HepG2 (cell line): Measurements from ENCODE around the gene MITF. TPM values are rescaled to one million over a fixed set of nuclear protein-coding genes. Genes with fewer than 3 reads are reported as not detected.

Experiments
- ATAC-seq: fragments of 200-7000 bp; cut with Tn5 transposase; 3 replicates; pipeline ENCODE4 v1.9.1; 2020; ENCODE audit warnings: mild to moderate bottlenecking, moderate library complexity
- BruUV-seq: library from RNA; stranded (reverse); fragments of 400-500 nt; replicated peaks from 2 replicates; lab custom pipeline; 2021; lab: Mats Ljungman, UMichigan
- CTCF ChIA-PET: fragments of 300-600 bp; formaldehyde crosslinking; extraction: SDS; loops from one replicate; lab custom pipeline; 2021; ENCODE audit warnings: low total read pairs, inconsistent platforms, low intra/inter-chr PET ratio; lab: Yijun Ruan, JAX
- POLR2A ChIA-PET: fragments of 350-600 bp; sonication (Branson Sonifier 250); formaldehyde crosslinking; loops from one replicate; lab custom pipeline; 2020; ENCODE audit warnings: antibody characterized with exemption, inconsistent platforms; lab: Yijun Ruan, JAX
- DNase-seq: peaks from one replicate; pipeline ENCODE4 v3.0.0-alpha.2; 2015; ENCODE audit warnings: low spot score
- FAIRE-seq: peaks from 3 replicates; lab custom pipeline; 2011; peaks lifted over from hg19 to GRCh38; lab: Jason Lieb, UNC
- H2AFZ ChIP-seq: one replicate; pipeline ENCODE4 v1.6.1; 2011; ENCODE audit warnings: low read length, inconsistent platforms
- H3K27ac ChIP-seq: fragments of 300-600 bp; 3 replicates; pipeline ENCODE4 v1.8.0; 2011; ENCODE audit warnings: mixed run types, mild to moderate bottlenecking, mixed read lengths, low read length, inconsistent platforms; ENCODE audit not compliant: insufficient read depth; ENCODE audit errors: extremely low read length
- H3K27me3 ChIP-seq, 2 experiments: fragments of 200-600 bp in 1 of 2; 2 replicates in 1 of 2; 3 replicates in 1 of 2; pipeline versions ENCODE4 v1.6.0 to v1.8.0; 2011; ENCODE audit warnings: low read length in 2 of 2, mild to moderate bottlenecking in 2 of 2, moderate library complexity in 2 of 2, inconsistent platforms in 1 of 2; ENCODE audit not compliant: insufficient read depth in 2 of 2, control insufficient read depth in 1 of 2
- H3K36me3 ChIP-seq, 2 experiments: fragments of 200-600 bp in 1 of 2; replicated peaks in 1 of 2; 2 replicates in 1 of 2; 3 replicates in 1 of 2; pipeline versions ENCODE4 v1.5.1 to v1.8.0; 2011; ENCODE audit warnings: low read length in 2 of 2, inconsistent platforms in 1 of 2; ENCODE audit not compliant: insufficient read depth in 2 of 2, control insufficient read depth in 1 of 2
- H3K4me1 ChIP-seq: 2 replicates; pipeline ENCODE4 v1.5.1; 2012; ENCODE audit warnings: low read length, inconsistent platforms; ENCODE audit not compliant: insufficient read depth
- H3K4me2 ChIP-seq: 2 replicates; pipeline ENCODE4 v1.6.0; 2011; ENCODE audit warnings: low read depth, low read length, inconsistent platforms
- H3K4me3 ChIP-seq, 3 experiments: fragments of 200-600 bp in 1 of 3; sonication (generic), shearing (Covaris generic) in 1 of 3; replicated peaks in 1 of 3; 2 replicates each; pipeline ENCODE4 v1.5.1; 2011 to 2016; ENCODE audit warnings: low read length in 3 of 3, inconsistent platforms in 2 of 3, low read depth in 2 of 3, mild to moderate bottlenecking in 2 of 3, control low read depth in 1 of 3, mixed read lengths in 1 of 3; ENCODE audit not compliant: insufficient read depth in 1 of 3
- H3K79me2 ChIP-seq: one replicate; pipeline ENCODE4 v1.6.1; 2011; ENCODE audit warnings: low read length, inconsistent platforms; ENCODE audit not compliant: insufficient read depth
- H3K9ac ChIP-seq: 2 replicates; pipeline ENCODE4 v1.6.0; 2011; ENCODE audit warnings: mild to moderate bottlenecking, low read depth, low read length, inconsistent platforms; ENCODE audit not compliant: insufficient read depth
- H3K9me3 ChIP-seq: 2 replicates; pipeline ENCODE4 v1.5.1; 2012; ENCODE audit warnings: mild to moderate bottlenecking, low read length
- H4K20me1 ChIP-seq: 2 replicates; pipeline ENCODE4 v1.6.0; 2011; ENCODE audit warnings: inconsistent platforms, mild to moderate bottlenecking, low read length, moderate library complexity; ENCODE audit not compliant: insufficient read depth
- ASH2L ChIP-seq: fragments of 300-600, 200-600 bp; sonication (generic); IDR thresholded peaks from 2 replicates; pipeline ENCODE4 v1.7.0; 2017; ENCODE audit warnings: low read depth, mild to moderate bottlenecking, moderate library complexity, mixed read lengths, low read length; ENCODE audit not compliant: insufficient read length
- ATF7 ChIP-seq, 2 experiments: fragments of 450-650 bp in 1 of 2; sonication (generic) in 1 of 2; formaldehyde crosslinking in 1 of 2; IDR thresholded peaks; 2 replicates each; pipeline versions ENCODE4 v1.4.0 to v1.6.1; 2016 to 2020; ENCODE audit warnings: antibody characterized with exemption in 1 of 2, mild to moderate bottlenecking in 1 of 2, missing genetic modification reagents in 1 of 2
- CEBPZ ChIP-seq: IDR thresholded peaks from 2 replicates; pipeline ENCODE4 v1.6.1; 2012; ENCODE audit warnings: low read length, improper control_type of control experiment
- MAFG ChIP-seq: sonication (generic); formaldehyde crosslinking; IDR thresholded peaks from 2 replicates; pipeline ENCODE4 v1.5.1; 2020; ENCODE audit warnings: mild to moderate bottlenecking, missing genetic modification reagents
- MLX ChIP-seq: IDR thresholded peaks from 2 replicates; pipeline ENCODE4 v1.6.1; 2016
- TFE3 ChIP-seq: IDR thresholded peaks from 2 replicates; pipeline ENCODE4 v1.6.1; 2016
- WIZ ChIP-seq: sonication (generic); formaldehyde crosslinking; IDR thresholded peaks from 2 replicates; pipeline ENCODE4 v1.5.1; 2020; ENCODE audit warnings: mild to moderate bottlenecking, missing genetic modification reagents
- ZBTB2 ChIP-seq: sonication (generic); formaldehyde crosslinking; IDR thresholded peaks from 2 replicates; pipeline ENCODE4 v1.8.0; 2022; ENCODE audit warnings: low read depth, missing genetic modification reagents
- ZFP82 ChIP-seq: sonication (generic); formaldehyde crosslinking; IDR thresholded peaks from 2 replicates; pipeline ENCODE4 v1.5.1; 2020; ENCODE audit warnings: mild to moderate bottlenecking, missing genetic modification reagents, borderline replicate concordance
- ZNF800 ChIP-seq: sonication (generic); formaldehyde crosslinking; IDR thresholded peaks from 2 replicates; pipeline ENCODE4 v1.4.0; 2020; ENCODE audit warnings: missing genetic modification reagents
- ZSCAN9 ChIP-seq: IDR thresholded peaks from 2 replicates; pipeline ENCODE4 v1.6.1; 2016; ENCODE audit warnings: borderline replicate concordance
- WGBS: methylation state at CpG from one replicate; pipeline ENCODE4 v1.1.6; 2017; ENCODE audit warnings: low lambda C conversion rate; 5-methylcytosine and 5-hydroxymethylcytosine counted together
- in situ Hi-C: cut with HindIII; loops from 2 replicates; pipeline ENCODE4 v1.10.0; 2017; ENCODE audit warnings: low pct_unique_long_range_greater_than_20kb; ENCODE audit not compliant: extremely low pct_ligation_motif_present
- intact Hi-C: fragments of 100-400 bp; cut with micrococcal nuclease; formaldehyde crosslinking; loops from one replicate; pipeline ENCODE4 v1.10.0; 2022; ENCODE audit not compliant: unreplicated experiment
- polyA plus RNA-seq, 8 experiments: library from polyadenylated mRNA; depleted of rRNA in 3 of 8; stranded (reverse) in 7 of 8; unstranded in 1 of 8; fragments of >200 nt; fragmentation: Illumina TruSeq in 4 of 8; extraction: Trizol in 4 of 8; gene quantifications; 2 replicates each; pipeline versions ENCODE4 v1.2.1 to v1.2.3, GENCODE V29; 2011 to 2016; ENCODE audit warnings: low read depth in 4 of 8, missing spikeins in 1 of 8, mixed read lengths in 1 of 8; ENCODE audit not compliant: insufficient read depth in 1 of 8
- total RNA-seq, 5 experiments: library from RNA; depleted of rRNA; stranded (reverse); fragments of >200 nt; fragmentation: Illumina TruSeq; extraction: Trizol; gene quantifications; 2 replicates each; pipeline ENCODE4 v1.2.3, GENCODE V29; 2016; ENCODE audit warnings: low read depth in 1 of 5
- TF ChIP-seq, protein P1 (sequence below): sonication (generic); formaldehyde crosslinking; IDR thresholded peaks from 2 replicates; pipeline ENCODE4 v1.4.0; 2020; ENCODE audit warnings: missing genetic modification reagents

Gene MITF
- total and polyA plus RNA-seq, 2 of the 13 experiments (the other 11 are each of a cell fraction or from before 2014, with no cell fraction given): 0.12 to 0.38 TPM

DNA sequence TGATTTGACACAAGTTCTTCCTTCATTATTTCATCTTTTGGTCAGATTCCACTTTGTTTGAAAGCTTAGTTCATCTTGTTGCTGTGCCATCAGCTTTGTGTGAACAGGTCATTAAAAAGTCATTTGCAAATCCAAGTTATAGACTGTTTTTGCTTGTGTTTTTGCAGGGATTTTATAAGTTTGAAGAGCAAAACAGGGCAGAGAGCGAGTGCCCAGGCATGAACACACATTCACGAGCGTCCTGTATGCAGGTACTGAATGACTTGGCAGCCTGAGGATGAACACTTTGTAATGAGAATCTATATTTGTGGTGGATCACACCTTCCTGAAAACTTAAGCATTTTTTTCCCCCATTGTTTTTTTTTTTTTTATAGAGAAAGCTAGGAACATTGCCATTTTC is 199.7 kb downstream of the MITF start:
- FAIRE-seq (no peak), ATAC-seq (no peak)
- TF ChIP-seq, protein P1, sequence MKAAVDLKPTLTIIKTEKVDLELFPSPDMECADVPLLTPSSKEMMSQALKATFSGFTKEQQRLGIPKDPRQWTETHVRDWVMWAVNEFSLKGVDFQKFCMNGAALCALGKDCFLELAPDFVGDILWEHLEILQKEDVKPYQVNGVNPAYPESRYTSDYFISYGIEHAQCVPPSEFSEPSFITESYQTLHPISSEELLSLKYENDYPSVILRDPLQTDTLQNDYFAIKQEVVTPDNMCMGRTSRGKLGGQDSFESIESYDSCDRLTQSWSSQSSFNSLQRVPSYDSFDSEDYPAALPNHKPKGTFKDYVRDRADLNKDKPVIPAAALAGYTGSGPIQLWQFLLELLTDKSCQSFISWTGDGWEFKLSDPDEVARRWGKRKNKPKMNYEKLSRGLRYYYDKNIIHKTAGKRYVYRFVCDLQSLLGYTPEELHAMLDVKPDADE: no peak
- TF ChIP-seq TFE3 (CRISPR knock-in tag): no peak
- no peak for TF ChIP-seq ZNF800
- no peak for TF ChIP-seq ZSCAN9 (CRISPR knock-in tag)
- no peak for TF ChIP-seq MAFG
- no peak for TF ChIP-seq MLX (CRISPR knock-in tag)
- no peak for TF ChIP-seq CEBPZ
- TF ChIP-seq ZBTB2 (CRISPR knock-in tag): no peak
- TF ChIP-seq ATF7 (IDR thresholded peaks at IDR 0.05): no peak
- no peak for TF ChIP-seq ATF7 (CRISPR knock-in tag; IDR thresholded peaks at IDR 0.05)
- no peak for TF ChIP-seq WIZ (CRISPR knock-in tag)
- no peak for TF ChIP-seq ASH2L
- no peak for TF ChIP-seq ZFP82

More for the DNA sequence above, 199.7 kb downstream of the MITF start:
- Histone ChIP-seq H3K4me1 (no peaks in the 10 kb centered on the region), H3K27ac (no peak overlapping the region), H3K36me3 (no peaks in the 10 kb centered on the region), H3K79me2 (no peaks in the 10 kb centered on the region), H3K9ac (no peak overlapping the region), H3K27me3 (no peaks in the 10 kb centered on the region; a peak in 1 of 5 replicates), H2AFZ (no peak overlapping the region), H3K9me3 (no peaks in the 10 kb centered on the region), H3K4me2 (no peak overlapping the region), H3K4me3 (no peak overlapping the region), H4K20me1 (no peaks in the 10 kb centered on the region)
- 22% methylated on average over 3 of the region's 3 CpGs for WGBS
- BruUV-seq: no TSS peak
- ChIA-PET POLR2A (no interaction called here), CTCF (no interaction called here)
- intact Hi-C loops: no loop called here
- DNase-seq: no peak
- in situ Hi-C loops: no loop called here
